GM18520 (cell line): Measurements from ENCODE around the gene C4B.
"Not testable (repeated sequence)": the region's sequence is repeated elsewhere in the genome, so short reads cannot be mapped to it uniquely, and the experiment has no call there.

Source experiments
- ATAC-seq: cut with Tn5 transposase; IDR thresholded peaks from one replicate; pipeline ENCODE4 v1.9.1; 2021; ENCODE audit not compliant: unreplicated experiment

The C4B gene

DNA sequence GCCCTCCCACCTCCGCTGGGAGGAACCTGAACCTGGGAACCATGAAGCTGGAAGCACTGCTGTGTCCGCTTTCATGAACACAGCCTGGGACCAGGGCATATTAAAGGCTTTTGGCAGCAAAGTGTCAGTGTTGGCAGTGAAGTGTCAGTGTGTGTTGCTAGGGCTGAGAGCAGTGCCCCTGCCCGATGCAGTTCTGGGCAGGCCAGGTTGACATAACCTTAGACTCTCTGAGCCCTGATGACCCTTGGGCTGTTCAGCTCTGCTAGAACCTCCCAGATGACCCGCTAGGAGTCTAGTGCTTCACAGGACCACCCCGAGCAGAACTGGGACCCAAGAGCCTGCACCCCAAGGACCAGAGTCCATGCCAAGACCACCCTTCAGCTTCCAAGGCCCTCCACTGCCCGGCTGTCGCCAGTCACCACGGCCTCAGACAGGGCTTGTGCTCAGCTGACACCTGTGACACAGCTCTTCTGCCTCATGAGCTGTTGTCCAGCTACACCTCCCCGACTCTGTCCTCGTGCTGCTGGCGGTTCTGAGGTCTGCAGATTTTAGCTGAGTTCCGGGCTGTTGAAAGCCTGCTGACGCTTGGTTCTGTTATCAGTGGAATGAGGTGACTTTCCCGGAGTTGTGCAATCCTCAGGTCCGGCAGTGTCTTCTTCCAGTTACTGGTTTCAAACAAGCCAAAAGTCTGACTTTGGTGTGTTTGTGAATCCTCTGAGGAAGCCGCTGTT is 20.9 kb downstream of the C4B start:
- ATAC-seq, result not testable (repeated sequence)

DNA sequence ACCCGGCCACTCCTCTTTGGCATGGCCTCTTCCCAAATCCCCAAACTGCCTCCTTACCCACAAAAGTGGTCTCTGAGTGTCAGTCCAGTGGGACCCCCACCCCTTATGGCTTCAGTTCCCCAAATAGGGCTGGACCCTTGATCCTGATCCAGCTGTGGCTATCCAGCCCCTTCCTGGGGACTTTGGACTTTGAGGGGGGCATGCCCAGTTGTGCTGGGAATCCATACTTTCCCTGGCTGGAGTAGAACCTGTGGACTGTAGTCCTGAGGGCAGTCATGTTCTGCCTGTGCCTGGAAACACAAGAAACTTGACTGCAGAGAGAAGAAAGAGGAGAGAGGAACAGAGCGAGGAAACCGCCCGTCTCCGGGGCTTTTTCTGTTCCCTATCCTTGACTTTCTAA is 22.5 kb downstream of the C4B start:
- ATAC-seq, result not testable (repeated sequence)

DNA sequence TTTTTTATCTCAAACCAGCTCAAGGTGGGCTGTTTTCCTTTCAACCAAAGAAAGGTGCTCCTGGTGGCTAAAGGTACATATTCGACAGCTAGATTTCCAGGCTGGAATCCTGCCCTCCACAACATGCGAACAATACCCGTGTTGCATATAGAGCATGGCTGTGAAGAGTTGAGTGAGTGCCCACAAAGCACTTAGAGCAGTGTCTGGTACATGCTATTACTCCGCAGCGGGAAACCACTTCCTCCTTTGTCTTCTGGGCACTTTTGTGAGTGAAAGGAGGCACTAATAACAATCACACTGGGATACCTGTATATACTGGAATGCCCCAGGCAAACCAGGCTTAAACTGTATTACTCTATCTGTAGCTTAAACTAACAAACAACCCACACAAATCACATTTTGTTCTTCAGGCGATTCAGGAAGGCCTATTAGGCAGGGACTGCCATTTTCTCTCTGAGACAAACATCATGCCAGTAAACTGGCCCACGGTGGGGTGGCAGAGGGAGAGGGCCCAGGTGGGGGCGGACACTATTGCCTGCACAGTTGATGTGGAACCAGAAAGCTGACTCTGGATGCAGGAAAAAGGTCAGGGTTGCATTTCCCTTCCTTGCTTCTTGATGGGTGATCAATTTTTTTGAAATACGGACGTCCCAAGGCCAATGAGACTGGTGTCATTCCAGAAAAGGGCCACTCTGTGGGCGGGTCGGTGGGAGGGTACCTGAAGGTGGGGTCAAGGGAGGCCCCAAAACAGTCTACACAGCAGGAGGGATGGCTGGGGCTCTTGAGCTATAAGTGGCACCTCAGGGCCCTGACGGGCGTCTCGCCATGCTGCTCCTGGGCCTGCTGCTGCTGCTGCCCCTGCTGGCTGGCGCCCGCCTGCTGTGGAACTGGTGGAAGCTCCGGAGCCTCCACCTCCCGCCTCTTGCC is 23.3 kb downstream of the C4B start, which contains the start of gene CYP21A2:
TSS of gene CYP21A2 (plus strand) at position 818 of the 927 bp plus-strand sequence. CDS start at position 826, 8 bp downstream.
- ATAC-seq, result not testable (repeated sequence)

DNA sequence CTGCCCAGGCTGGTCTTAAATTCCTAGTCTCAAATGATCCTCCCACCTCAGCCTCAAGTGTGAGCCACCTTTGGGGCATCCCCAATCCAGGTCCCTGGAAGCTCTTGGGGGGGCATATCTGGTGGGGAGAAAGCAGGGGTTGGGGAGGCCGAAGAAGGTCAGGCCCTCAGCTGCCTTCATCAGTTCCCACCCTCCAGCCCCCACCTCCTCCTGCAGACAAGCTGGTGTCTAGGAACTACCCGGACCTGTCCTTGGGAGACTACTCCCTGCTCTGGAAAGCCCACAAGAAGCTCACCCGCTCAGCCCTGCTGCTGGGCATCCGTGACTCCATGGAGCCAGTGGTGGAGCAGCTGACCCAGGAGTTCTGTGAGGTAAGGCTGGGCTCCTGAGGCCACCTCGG is 24.3 kb downstream of the C4B start:
- ATAC-seq, result not testable (repeated sequence)

DNA sequence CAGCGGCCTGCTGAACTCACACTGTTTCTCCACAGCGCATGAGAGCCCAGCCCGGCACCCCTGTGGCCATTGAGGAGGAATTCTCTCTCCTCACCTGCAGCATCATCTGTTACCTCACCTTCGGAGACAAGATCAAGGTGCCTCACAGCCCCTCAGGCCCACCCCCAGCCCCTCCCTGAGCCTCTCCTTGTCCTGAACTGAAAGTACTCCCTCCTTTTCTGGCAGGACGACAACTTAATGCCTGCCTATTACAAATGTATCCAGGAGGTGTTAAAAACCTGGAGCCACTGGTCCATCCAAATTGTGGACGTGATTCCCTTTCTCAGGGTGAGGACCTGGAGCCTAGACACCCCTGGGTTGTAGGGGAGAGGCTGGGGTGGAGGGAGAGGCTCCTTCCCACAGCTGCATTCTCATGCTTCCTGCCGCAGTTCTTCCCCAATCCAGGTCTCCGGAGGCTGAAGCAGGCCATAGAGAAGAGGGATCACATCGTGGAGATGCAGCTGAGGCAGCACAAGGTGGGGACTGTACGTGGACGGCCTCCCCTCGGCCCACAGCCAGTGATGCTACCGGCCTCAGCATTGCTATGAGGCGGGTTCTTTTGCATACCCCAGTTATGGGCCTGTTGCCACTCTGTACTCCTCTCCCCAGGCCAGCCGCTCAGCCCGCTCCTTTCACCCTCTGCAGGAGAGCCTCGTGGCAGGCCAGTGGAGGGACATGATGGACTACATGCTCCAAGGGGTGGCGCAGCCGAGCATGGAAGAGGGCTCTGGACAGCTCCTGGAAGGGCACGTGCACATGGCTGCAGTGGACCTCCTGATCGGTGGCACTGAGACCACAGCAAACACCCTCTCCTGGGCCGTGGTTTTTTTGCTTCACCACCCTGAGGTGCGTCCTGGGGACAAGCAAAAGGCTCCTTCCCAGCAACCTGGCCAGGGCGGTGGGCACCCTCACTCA is 25.0 kb downstream of the C4B start:
- not testable (repeated sequence) for ATAC-seq

DNA sequence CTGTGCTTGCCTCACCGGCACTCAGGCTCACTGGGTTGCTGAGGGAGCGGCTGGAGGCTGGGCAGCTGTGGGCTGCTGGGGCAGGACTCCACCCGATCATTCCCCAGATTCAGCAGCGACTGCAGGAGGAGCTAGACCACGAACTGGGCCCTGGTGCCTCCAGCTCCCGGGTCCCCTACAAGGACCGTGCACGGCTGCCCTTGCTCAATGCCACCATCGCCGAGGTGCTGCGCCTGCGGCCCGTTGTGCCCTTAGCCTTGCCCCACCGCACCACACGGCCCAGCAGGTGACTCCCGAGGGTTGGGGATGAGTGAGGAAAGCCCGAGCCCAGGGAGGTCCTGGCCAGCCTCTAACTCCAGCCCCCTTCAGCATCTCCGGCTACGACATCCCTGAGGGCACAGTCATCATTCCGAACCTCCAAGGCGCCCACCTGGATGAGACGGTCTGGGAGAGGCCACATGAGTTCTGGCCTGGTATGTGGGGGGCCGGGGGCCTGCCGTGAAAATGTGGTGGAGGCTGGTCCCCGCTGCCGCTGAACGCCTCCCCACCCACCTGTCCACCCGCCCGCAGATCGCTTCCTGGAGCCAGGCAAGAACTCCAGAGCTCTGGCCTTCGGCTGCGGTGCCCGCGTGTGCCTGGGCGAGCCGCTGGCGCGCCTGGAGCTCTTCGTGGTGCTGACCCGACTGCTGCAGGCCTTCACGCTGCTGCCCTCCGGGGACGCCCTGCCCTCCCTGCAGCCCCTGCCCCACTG is 25.9 kb downstream of the C4B start:
- not testable (repeated sequence) for ATAC-seq

DNA sequence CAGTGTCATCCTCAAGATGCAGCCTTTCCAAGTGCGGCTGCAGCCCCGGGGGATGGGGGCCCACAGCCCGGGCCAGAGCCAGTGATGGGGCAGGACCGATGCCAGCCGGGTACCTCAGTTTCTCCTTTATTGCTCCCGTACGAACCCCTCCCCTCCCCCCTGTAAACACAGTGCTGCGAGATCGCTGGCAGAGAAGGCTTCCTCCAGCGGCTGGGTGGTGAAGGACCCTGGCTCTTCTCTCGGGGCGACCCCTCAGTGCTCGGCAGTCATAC is 26.4 kb downstream of the C4B start:
- ATAC-seq, result not testable (repeated sequence)

DNA sequence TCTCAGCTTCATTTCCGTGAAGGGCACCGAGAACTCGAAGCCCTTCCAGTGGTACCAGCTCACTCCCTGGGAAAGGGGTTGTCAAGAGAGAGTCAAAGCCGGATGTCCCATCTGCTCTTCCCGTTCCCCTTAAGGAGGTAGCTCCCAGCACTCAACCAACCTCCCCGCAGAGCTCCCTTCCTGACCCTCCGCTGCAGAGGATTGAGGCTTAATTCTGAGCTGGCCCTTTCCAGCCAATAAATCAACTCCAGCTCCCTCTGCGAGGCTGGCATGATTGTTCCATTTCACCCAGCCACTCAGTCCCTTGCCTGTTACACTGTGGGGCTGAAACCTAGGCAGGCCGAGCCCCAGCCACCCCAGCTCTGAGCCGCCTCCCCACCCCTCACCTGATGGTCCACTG is 26.8 kb downstream of the C4B start:
- not testable (repeated sequence) for ATAC-seq

DNA sequence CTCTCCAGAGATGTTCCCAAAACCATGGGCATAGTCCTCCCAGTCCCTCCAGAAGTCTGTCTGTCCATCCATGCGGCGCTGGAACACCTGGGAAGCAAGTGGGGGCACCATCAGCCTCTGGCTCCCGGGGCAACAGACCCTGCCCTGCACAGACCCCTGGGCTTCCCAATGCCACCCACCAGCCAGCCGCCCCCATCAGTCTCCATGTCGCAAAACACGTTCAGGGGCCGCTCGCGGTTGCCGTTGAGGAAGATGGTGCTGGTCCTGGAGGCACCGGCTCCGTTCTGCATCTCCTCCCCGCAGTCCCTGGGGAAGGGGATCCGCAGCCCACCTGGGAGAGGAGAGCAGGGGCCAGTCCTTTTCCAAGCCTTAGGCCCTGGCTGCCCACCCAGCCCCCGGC is 27.7 kb downstream of the C4B start:
- not testable (repeated sequence) for ATAC-seq

DNA sequence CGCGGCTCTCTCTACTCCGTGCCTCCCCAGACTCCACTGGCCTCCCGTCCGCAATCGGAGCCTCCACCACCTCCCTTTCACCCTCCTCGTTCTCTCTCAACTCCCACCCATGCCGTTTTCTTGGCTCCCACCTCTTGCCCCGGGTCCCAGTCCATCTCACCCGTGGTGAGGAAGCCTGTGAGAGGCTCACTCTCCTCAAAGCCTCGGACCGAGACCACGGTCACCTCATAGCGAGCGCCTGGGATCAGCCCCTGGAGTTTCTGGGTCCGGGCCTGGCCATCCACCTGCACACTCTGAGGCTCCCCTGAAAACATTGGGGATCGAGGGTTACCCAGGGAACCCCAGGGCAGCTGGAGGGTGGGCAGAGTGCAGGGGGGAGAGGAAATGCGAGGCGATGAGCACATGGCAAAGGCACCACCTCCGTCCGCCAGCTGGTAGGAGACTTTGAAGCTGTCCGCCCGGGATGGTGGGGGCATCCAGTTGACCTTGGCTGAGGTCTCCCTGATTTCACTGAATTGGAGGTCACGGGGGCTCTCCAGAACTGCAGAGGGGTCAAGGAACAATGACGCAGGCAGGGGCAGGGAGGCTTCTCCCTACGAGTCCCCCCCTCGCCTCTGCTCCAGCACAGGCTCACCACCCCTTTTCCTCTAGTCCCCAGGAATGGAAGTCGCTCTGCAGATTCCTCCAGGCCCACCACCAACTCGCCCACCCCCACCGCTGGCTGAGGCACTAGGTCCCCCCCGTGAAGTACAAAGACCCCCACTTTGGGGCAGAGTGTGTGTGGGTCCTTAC is 29.2 kb downstream of the C4B start:
- not testable (repeated sequence) for ATAC-seq

DNA sequence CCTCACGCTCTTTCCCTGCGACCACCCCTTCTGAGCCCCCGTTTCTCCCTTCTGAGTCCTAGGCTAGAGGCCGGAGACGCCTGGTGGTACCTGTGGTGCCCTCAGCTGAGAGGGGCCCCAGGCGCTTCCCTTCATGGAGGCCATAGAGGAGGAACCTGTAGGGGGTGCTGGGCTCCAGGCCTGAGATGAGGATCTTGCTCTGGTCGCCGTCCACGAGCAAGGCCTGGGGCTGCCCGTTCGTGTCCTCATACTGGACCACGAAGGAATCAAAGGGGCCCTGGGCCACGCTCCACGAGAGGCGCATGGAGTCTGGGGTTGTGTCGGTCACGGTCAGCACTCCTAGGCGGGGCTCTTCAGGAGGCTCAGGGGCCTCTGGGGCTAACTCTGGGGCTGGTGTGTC is 30.3 kb downstream of the C4B start:
- not testable (repeated sequence) for ATAC-seq

DNA sequence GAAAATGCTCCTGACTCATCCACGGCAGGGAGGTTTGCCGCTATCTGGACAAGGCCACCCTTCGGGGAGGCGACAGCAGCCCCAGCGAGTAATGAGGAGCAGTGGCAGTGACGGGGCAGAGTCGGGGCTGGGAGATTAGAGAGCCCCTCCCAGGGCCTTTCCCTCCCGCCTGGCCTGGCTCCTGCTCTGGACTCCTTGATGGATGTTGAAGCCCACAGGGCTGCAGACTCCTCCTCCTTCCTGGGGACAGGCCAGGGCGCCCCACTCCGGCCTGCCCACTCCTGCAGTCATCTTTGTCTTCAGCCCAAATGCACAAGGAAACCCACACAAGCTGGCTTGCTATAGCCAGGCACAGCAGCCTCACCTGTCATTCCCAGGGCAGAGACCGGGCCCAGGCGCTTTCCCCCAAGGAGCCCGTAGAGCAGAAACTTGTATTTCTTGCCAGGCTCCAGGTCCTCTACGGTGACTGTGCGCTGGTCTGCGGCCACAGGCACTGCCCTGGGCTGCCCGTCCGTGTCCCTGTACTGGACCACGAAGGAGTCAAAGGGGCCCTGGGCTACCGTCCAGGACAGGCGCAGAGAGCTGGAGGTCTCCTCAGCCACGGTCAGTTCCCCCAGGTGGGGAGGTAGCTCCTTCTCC is 31.3 kb downstream of the C4B start:
- ATAC-seq, result no peak

DNA sequence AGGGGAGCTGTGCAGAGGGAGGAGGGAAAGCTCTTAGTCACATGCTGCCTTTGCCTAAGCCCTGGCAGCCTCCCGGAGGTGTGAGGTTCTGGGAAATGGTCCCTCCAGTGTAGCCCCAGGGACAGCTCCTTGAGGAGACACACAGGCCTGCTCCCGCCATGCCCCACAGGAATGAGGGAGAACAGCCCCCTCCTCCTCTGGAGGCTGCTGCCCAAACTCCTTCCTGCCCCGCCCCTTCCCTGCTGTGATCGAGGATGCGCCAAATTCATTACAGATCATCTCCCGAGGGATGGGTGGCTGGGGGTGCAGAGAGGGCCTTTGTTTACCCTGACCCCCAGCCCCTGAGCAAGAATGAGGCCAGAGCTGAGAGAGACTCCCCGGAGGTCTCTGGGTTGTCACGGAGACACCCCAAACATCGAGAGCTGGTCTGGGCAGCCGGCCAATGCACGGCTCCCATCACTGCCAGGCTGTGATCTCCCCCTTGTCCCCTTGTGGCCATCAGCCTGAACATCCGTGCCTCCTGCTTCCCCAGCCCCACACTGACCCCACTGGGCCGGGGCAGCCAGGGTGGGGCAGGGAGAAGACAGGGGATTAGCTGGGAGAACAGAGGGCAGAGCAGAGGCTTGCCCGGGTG is 32.0 kb downstream of the C4B start:
- no peak for ATAC-seq

DNA sequence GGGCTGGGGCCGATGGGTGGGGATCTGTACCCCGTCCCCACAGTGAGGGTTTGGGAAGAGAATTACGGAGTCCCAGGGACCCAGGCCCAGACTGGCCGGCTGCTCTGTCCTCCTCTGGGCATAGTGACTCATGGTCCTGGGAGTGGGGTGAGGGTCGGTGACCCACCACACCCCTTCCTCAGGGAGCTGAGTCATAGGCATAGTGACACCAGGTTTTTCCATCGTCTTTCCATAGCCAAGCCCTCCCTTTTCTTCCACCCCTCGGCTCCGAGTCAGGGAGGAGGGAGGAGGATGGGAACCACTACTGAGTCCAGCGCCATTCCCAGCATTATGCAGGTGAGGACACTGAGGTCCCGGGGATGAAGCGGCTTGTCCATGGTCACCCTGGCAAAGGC is 32.5 kb downstream of the C4B start:
- no peak for ATAC-seq

DNA sequence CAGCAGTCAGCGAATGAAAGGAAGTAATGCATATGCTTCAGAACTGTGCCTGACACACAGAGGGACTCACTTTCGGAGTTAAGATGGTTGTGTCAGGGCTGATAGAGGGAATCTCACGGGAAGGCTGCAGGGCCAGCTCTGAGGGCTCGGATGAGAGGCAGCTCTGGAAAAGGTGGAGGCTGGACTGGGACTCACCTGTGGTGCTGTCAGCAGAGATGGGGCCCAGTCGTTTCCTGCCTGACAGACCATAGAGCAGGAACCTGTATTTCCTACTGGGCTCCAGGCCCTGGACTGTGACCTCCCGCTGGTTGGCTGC is 32.9 kb downstream of the C4B start:
- no peak for ATAC-seq

DNA sequence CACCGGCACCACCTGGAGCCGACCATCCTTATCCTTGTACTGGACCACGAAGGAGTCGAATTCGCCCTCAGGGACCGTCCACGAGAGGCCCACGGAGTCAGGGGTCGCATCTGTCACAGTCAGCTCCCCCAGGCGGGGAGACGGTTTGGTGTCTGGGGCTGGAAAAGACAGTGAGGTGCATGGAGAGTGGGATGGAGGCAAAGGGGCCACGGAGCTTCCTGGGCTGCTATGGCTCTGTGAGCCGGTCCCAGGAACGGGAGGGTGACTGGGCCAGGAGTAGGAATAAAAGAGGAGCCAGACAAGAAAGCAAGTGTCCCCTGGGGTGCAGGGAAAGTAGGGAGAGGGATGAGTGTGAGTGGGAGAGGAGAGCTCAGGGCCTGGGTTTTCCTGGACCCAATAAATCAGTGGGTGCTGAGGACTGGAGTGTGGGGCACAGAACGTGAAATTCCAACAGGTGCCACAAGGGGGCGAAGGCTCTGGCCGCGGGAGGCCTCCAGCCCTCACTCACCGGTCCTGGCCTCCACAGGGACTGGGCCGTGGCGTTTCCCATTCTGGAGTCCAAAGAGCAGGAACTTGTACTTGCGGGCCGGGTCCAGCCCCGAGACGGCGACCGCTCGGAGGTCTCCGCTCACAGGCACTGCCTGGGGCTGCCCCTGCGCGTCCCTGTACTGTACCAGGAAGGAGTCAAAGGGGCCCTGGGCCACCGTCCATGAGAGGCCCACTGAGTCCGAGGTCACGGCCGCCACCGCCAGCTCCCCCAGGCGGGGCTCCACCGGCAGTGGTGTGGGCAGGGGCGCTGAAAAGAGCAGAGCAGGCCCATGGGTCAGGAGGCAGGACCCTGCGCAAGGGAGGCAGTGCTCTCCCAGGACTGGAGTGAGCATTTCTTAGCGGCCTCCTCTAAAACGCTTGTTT is 33.5 kb downstream of the C4B start:
- no peak for ATAC-seq

DNA sequence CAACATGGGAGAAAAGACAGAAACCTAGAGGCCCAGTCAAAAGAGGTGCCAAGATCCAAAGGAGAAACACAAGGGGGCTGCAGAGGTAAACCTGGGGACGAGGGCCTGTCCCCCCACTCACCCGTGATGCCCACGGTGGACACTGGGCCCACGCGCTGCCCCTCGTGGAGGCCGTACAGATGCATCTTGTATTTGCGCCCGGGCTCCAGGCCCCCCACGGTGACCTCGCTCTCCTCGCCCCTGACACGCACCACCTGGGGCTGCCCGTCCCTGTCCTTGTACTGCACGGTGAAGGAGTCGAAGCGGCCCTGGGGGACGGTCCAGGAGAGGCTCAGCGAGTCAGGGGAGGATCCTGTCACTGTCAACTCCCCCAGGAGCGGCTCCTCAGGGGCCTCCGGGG is 34.6 kb downstream of the C4B start:
- not testable (repeated sequence) for ATAC-seq

DNA sequence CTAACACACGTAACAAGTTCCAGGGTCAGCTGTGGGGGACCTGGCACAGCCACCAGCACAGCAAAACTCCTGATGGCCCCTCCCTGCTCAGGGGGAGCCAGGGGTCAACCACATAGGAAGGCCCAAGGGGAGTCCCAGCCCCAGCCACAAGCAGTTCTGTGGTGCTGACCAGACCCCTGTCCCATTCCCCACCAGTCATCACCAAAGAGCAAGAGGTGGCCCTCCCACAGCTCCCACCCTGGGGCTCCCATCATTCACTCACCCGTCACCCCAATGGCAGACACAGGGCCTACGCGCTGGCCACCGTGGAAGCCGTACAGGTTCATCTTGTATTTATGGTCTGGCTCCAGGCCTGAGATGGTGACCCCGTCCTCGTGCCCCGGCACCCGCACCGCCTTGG is 35.1 kb downstream of the C4B start:
- not testable (repeated sequence) for ATAC-seq
